Fibroblast of skin of back (primary cell): ENCODE results near the gene NGF.
A peak's percentile ranks its signal among the peaks of the same experiment; 100 is the strongest.
"Not testable (repeated sequence)": the region's sequence is repeated elsewhere in the genome, so short reads cannot be mapped to it uniquely, and the experiment has no call there.

Experiments used
- DNase-seq: peaks from one replicate; pipeline ENCODE4 v3.0.0-alpha.2; 2013

NGF gene

GRCh38 chr1:115332813-115333608, 5.0 kb downstream of the NGF start:
- peak; percentile 73 for DNase-seq

DNA sequence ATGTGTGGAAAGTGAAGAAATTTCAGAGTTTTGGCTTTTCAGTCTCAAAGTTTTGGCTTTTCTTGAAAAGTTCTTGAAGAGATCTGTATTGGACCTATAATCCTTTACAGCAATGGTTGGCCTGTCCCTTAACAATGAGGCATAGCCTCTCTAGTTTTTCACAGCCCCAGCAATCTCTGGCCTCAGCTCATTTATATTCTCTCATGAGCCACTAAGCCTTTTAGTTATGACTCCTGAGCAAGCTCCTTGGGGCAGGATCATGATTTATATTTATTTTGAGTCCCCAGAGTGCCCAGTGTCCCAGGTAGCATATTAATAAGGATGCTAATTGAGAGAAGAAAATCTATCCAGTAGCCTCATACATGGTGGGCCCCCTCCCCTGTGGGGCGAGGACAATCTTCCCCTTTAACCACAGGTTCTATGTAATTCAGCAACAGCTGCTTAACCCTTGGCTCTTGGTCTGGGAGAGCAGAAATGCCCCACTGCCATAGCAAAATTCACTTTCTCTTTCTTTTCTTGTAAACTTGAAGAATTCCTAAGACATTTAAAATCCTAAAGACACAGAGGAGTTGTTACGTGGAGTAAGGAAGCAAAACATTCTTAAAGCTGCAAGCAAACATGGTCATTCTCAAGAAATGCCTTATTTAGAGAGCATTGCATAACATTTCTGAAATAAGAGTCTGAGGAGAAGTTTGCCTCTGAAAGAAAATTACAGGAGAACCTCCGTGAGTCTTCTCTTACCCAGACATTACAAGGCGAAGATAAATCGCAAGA, 6.3 kb downstream of the NGF start:
- DNase-seq = peak; percentile 76

GRCh38 chr1:115330480-115331013, 7.5 kb downstream of the NGF start:
- peak; percentile 93 for DNase-seq

DNA sequence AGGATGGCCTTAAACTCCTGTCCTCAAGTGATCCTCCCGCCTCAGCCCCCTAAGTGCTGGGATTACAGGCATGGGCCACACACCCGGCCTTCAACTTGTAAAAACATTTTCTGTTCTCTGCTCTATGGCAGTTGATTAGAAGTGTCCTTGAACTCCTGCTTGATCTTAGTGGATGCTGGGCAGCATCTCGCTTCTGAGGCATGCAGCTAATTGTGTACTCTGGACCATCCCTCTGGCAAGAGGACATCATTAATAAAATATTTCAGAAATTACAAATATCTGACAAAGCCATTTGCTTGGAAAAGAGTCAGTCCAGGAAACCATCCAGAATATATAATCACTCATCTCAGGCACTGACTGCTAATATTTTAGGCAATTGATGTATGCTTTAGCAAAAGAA, 8.1 kb downstream of the NGF start:
- peak; percentile 87 for DNase-seq

- DNase-seq = peak; percentile 46
Measured at GRCh38 chr1:115327270-115327669, 10.8 kb downstream of the NGF start.

DNA sequence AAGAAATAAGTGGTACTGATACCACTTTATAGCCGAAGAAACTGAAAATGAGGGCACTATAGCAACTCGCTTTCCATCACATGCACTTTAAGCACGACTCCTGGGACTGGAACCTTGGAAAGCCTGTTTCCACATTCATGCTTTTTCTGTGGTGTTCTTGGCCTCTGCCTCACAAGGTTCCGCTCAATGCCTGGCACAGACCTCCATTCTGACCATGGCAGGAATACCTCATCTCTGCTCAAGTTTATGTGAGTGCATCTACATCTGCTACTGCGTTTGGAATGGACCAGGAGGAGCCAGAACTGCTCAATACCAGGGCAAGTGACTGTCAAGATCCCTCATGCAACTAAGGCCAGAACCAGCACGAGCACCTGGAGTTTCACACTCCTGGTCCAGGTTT, 11.6 kb downstream of the NGF start:
- no peak for DNase-seq

GRCh38 chr1:115325874-115326273, 12.2 kb downstream of the NGF start:
- peak; percentile 62 for DNase-seq

GRCh38 chr1:115324649-115325420, 13.2 kb downstream of the NGF start:
- DNase-seq = no peak

- DNase-seq = peak; percentile 81
Measured at GRCh38 chr1:115323366-115324004, 14.6 kb downstream of the NGF start.

- DNase-seq = peak; percentile 51
Measured at GRCh38 chr1:115322631-115323030, 15.4 kb downstream of the NGF start.

GRCh38 chr1:115320377-115320776, 17.7 kb downstream of the NGF start:
- DNase-seq = no peak

DNA sequence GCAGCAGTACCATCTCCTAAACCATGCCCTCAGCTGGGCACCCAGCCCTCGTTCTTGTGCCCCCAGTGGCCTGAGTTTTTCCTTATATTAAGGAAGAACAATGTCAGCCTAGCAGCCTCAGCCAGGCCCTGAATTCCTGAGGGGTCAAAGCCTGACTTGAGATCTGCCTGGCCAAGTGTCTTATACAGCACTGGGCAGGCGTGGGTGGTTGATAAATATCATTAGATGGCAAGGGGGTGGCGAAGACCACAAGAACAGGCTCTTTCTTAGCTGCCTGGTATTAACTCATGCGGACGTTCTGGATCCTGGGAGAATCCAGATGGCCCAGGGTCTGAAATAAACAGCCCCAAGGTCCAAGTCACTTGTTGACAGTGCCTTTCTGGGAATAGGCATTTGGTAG, 18.3 kb downstream of the NGF start:
- DNase-seq = no peak

DNA sequence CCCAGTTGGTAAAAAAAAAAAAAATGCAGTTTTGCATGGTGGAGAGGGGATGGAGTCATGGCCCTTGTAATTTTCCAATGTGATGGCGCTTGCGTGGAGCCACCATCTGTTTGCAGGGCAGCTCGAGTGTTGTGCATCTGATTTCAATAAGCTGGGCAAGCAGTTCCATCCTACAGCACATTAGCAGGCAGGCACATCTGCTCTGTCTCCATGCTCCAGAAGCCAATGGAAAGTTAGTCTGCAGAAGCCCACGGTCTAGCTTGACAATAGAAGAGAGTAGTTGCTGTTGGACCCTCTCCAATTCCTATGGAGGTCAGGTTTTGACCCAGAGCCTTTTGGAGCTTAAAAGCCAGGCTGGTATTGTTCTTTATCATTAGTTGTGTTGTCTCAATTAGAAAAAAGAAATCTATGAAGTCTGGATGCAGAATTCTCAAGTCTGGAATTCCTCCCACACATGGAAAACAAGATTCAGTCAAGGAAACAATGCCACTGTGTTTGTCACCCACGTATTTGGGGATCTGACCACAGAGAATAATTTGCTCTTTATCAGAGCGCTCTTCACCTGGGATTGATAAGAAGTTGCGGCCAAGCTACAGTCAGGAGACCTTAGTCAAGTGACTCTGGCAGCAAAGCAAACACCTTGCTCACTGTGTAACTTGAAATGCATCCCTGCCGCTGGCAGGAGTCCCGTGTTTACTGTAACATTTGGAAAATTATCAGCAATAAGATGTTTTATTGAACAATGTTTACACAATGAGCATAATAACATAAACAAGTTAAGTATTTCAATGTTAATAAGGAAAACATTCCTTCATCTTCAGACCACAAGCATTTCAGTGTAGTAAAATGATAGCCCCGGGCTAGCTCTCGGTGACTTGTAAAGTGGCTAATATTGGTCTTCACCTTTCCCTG, 20.7 kb downstream of the NGF start:
- DNase-seq = no peak

GRCh38 chr1:115314765-115315164, 23.3 kb downstream of the NGF start:
- peak; percentile 94 for DNase-seq

DNA sequence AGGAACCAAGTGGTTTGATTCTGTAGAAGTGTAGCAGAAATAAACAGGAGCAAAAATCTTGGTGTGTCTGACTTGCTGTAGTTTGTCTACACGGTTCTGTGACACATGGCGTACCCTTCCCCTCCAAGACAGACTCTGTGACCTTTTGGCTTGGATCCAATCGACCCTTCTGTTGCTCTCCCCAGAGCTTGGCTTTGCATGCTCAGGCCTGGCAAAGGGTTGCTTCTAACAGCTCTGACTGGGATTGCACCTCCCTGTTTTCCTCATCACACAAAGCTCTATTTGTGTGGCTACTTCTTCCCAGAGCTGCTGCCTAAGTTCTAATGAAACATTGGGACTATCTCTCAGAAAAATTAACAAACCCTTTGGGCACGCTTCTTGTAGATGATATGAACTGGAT, 24.0 kb downstream of the NGF start:
- no peak for DNase-seq

GRCh38 chr1:115313182-115313581, 24.9 kb downstream of the NGF start:
- DNase-seq = no peak

- peak; percentile 32 for DNase-seq
Measured at GRCh38 chr1:115312742-115313141, 25.3 kb downstream of the NGF start.

DNA sequence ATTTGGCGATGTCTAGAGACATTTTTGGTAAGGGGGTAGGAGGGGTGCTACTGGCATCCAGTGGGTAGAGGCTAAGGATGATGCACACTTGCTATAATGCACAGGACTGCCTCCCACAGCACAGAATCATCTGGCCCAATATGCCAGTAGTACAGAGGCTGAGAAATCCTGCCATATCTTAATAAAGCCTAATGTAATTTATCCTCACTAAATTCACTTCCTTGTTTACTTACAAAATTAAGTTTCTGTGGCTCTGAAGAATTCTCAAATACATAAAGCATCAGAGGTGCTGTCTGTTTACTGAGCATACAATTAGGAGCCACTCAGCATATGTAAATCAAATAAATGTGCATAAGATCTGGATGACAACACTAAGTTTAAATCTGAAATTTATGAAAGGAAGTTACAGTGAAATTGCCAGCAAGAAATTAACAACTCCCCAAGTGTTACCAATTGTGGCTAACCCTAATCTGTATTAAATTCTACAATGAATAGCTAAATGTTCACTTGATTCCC, 26.5 kb downstream of the NGF start:
- DNase-seq = no peak

GRCh38 chr1:115310581-115311473, 27.2 kb downstream of the NGF start:
- no peak for DNase-seq

DNA sequence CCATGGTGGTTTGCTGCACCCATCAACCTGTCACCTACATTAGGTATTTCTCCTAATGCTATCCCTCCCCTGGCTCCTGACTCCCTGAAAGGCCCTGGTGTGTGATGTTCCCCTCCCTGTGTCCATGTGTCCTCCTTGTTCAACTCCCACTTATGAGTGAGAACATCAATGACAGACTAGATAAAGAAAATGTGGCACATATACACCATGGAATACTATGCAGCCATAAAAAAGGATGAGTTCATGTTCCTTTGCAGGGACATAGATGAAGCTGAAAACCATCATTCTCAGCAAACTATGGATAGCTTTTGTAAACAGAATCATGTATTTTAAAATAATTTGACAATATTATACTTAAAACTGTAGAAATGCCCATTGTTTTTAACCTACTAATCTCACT, 28.5 kb downstream of the NGF start:
- not testable (repeated sequence) for DNase-seq
